HepG2 (cell line): ENCODE results near the gene HSCB. TPM values are rescaled to one million over a fixed set of nuclear protein-coding genes. Genes with fewer than 3 reads are reported as not detected.

Experiments
- ARID3A ChIP-seq: IDR thresholded peaks from 2 replicates; pipeline ENCODE4 v1.6.1; 2012; ENCODE audit warnings: low read depth, low read length, improper control_type of control experiment
- BRCA1 ChIP-seq: sonication (generic); formaldehyde crosslinking; IDR thresholded peaks from 2 replicates; pipeline ENCODE4 v1.4.0; 2020; ENCODE audit warnings: missing genetic modification reagents
- FOXP4 ChIP-seq: sonication (generic); formaldehyde crosslinking; IDR thresholded peaks from 2 replicates; pipeline ENCODE4 v1.4.0; 2020; ENCODE audit warnings: missing genetic modification reagents
- GLI4 ChIP-seq: sonication (generic); formaldehyde crosslinking; IDR thresholded peaks from 2 replicates; pipeline ENCODE4 v1.5.1; 2020; ENCODE audit warnings: missing genetic modification reagents, mild to moderate bottlenecking, moderate library complexity, borderline replicate concordance
- HDAC1 ChIP-seq: sonication (generic); formaldehyde crosslinking; IDR thresholded peaks from 2 replicates; pipeline ENCODE4 v1.5.1; 2020; ENCODE audit warnings: mild to moderate bottlenecking, missing genetic modification reagents
- HNF1B ChIP-seq: sonication (generic); formaldehyde crosslinking; IDR thresholded peaks from 2 replicates; pipeline ENCODE4 v1.5.1; 2020; ENCODE audit warnings: mild to moderate bottlenecking, moderate library complexity, missing genetic modification reagents
- LBX2 ChIP-seq: sonication (generic); formaldehyde crosslinking; IDR thresholded peaks from 2 replicates; pipeline ENCODE4 v1.5.0; 2020; ENCODE audit warnings: missing genetic modification reagents, mild to moderate bottlenecking, borderline replicate concordance
- MIER3 ChIP-seq: IDR thresholded peaks from 2 replicates; pipeline ENCODE4 v1.6.1; 2016; ENCODE audit warnings: missing compliant biosample characterization, borderline replicate concordance
- NR2F2 ChIP-seq: IDR thresholded peaks from 2 replicates; pipeline ENCODE4 v1.6.1; 2012; ENCODE audit warnings: low read depth, inconsistent platforms, borderline replicate concordance
- RAD51 ChIP-seq: fragments of 450-650 bp; IDR thresholded peaks from 2 replicates; pipeline ENCODE4 v1.6.1; 2016; ENCODE audit warnings: borderline replicate concordance
- RELA ChIP-seq: sonication (generic); formaldehyde crosslinking; IDR thresholded peaks from 2 replicates; pipeline ENCODE4 v1.4.0; 2020; ENCODE audit warnings: missing genetic modification reagents
- TSC22D2 ChIP-seq: sonication (generic); formaldehyde crosslinking; IDR thresholded peaks from 2 replicates; pipeline ENCODE4 v1.5.1; 2020; ENCODE audit warnings: missing genetic modification reagents, mild to moderate bottlenecking, borderline replicate concordance
- ZBED4 ChIP-seq: sonication (generic); formaldehyde crosslinking; IDR thresholded peaks from 2 replicates; pipeline ENCODE4 v1.4.0; 2020; ENCODE audit warnings: missing genetic modification reagents, borderline replicate concordance
- ZNF512 ChIP-seq: sonication (generic); formaldehyde crosslinking; IDR thresholded peaks from 2 replicates; pipeline ENCODE4 v1.4.0; 2020; ENCODE audit warnings: mild to moderate bottlenecking, missing genetic modification reagents
- polyA plus RNA-seq, 8 experiments: library from polyadenylated mRNA; depleted of rRNA in 3 of 8; stranded (reverse) in 7 of 8; unstranded in 1 of 8; fragments of >200 nt; fragmentation: Illumina TruSeq in 4 of 8; extraction: Trizol in 4 of 8; gene quantifications; 2 replicates each; pipeline versions ENCODE4 v1.2.1 to v1.2.3, GENCODE V29; 2011 to 2016; ENCODE audit warnings: low read depth in 4 of 8, missing spikeins in 1 of 8, mixed read lengths in 1 of 8; ENCODE audit not compliant: insufficient read depth in 1 of 8
- total RNA-seq, 5 experiments: library from RNA; depleted of rRNA; stranded (reverse); fragments of >200 nt; fragmentation: Illumina TruSeq; extraction: Trizol; gene quantifications; 2 replicates each; pipeline ENCODE4 v1.2.3, GENCODE V29; 2016; ENCODE audit warnings: low read depth in 1 of 5

Gene HSCB
- total and polyA plus RNA-seq, 2 of the 13 experiments (the other 11 are each of a cell fraction or from before 2014, with no cell fraction given), result 15.4 to 20.9 TPM

GRCh38 chr22:28783786-28784671 lies 42.2 kb downstream of the HSCB start (continued):
- TF ChIP-seq ZBED4 (CRISPR knock-in tag), result no peak
- TF ChIP-seq NR2F2, result no peak
- TF ChIP-seq TSC22D2 (CRISPR knock-in tag), result 0 out of 2 replicates have a peak, but pooled peaks have one; percentile 28
- TF ChIP-seq HDAC1 (CRISPR knock-in tag), result peak; percentile 36; the same call in 1 of the 2 replicates
- TF ChIP-seq HNF1B (CRISPR knock-in tag), result peak; percentile 88
- TF ChIP-seq GLI4 (CRISPR knock-in tag), result no peak
- no peak for TF ChIP-seq BRCA1 (CRISPR knock-in tag)
- TF ChIP-seq ZNF512, result no peak
- TF ChIP-seq RAD51, result no peak
- TF ChIP-seq FOXP4 (CRISPR knock-in tag), result peak; percentile 91
- peak; percentile 65 for TF ChIP-seq ARID3A
- TF ChIP-seq MIER3 (CRISPR knock-in tag), result no peak
- TF ChIP-seq RELA (CRISPR knock-in tag), result no peak
- TF ChIP-seq LBX2 (CRISPR knock-in tag), result no peak
